Heart left ventricle (tissue), 16 donors: ENCODE data around the gene STK32C. TPM values are rescaled to one million over a fixed set of nuclear protein-coding genes. Genes with fewer than 3 reads are reported as not detected.
A peak's percentile ranks its signal among the peaks of the same experiment; 100 is the strongest.

ENCODE experiments used
- ATAC-seq, 4 donors: fragments of 200-7000 bp; cut with Tn5 transposase; one replicate each; pipeline ENCODE4 v1.9.1; 2020 to 2022; ENCODE audit warnings: moderate library complexity in 4 of 4, mild to moderate bottlenecking in 3 of 4, moderate number of reproducible peaks in 1 of 4
- DNase-seq, 5 donors: peaks; one replicate each; pipeline ENCODE4 v3.0.0-alpha.2; 2020
- H3K27ac ChIP-seq, 12 donors: fragments of 200-600 bp; sonication (generic) in 4 of 12; one replicate each; pipeline versions ENCODE4 v1.5.0 to v1.8.0; 2016 to 2022; ENCODE audit warnings: mild to moderate bottlenecking in 2 of 12
- H3K27me3 ChIP-seq, 9 donors: fragments of 200-600 bp; sonication (generic) in 2 of 9; one replicate each; pipeline versions ENCODE4 v1.5.1 to v1.8.0; 2016 to 2022; ENCODE audit warnings: mild to moderate bottlenecking in 3 of 9
- H3K36me3 ChIP-seq, 9 donors: fragments of 200-600 bp; sonication (generic) in 2 of 9; one replicate each; pipeline versions ENCODE4 v1.5.0 to v1.8.0; 2018 to 2022; ENCODE audit warnings: mild to moderate bottlenecking in 2 of 9
- H3K4me1 ChIP-seq, 12 donors: fragments of 200-600 bp; sonication (generic) in 4 of 12; one replicate each; pipeline versions ENCODE4 v1.5.0 to v1.8.0; 2016 to 2022; ENCODE audit warnings: mild to moderate bottlenecking in 3 of 12
- H3K4me3 ChIP-seq, 12 donors: fragments of 200-600 bp; sonication (generic) in 4 of 12; one replicate each; pipeline versions ENCODE4 v1.5.0 to v1.8.0; 2017 to 2022; ENCODE audit warnings: mild to moderate bottlenecking in 9 of 12, moderate library complexity in 4 of 12
- H3K9me3 ChIP-seq, 12 donors: fragments of 200-600 bp; sonication (generic) in 4 of 12; one replicate each; pipeline versions ENCODE4 v1.5.0 to v1.8.0; 2016 to 2022; ENCODE audit warnings: mild to moderate bottlenecking in 1 of 12
- POLR2A ChIP-seq, 2 donors: fragments of 450-650 bp; IDR thresholded peaks; one replicate each; pipeline ENCODE4 v1.6.1; 2017; ENCODE audit warnings: antibody characterized with exemption in 2 of 2, mild to moderate bottlenecking in 2 of 2, moderate library complexity in 2 of 2
- WGBS, 4 donors: extraction: QIAGEN DNeasy Blood & Tissue Kit in 2 of 4; methylation state at CpG; one replicate each; pipeline versions ENCODE4 v1.1.5 to v1.1.7; 2013 to 2018; 5-methylcytosine and 5-hydroxymethylcytosine counted together
- intact Hi-C, 10 donors: fragments of 100-400 bp; cut with DNase I; formaldehyde crosslinking; loops; one replicate each; pipeline versions ENCODE4 v1.11.1 to v1.14.2; 2022
- polyA plus RNA-seq, 2 donors: library from polyadenylated mRNA; stranded (reverse); fragments of 200-250 nt; gene quantifications; one replicate each; pipeline ENCODE4 v1.2.3, GENCODE V29; 2013
- total RNA-seq, 9 donors: library from RNA; depleted of rRNA in 2 of 9; stranded (reverse); fragments of >200 nt in 2 of 9; fragmentation: NEBNext Ultra II Directional in 3 of 9; extraction: Animal tissue kit (Norgen Biotek cat#: 25700) in 3 of 9; gene quantifications; one replicate each; pipeline versions ENCODE4 v1.1.0 to v1.2.4, GENCODE V29; 2016 to 2023
- TF ChIP-seq, protein P1 (sequence below), 12 donors: fragments of 200-600 bp; sonication (generic) in 4 of 12; IDR thresholded peaks; one replicate each; pipeline versions ENCODE4 v1.5.0 to v1.8.0; 2018 to 2022; ENCODE audit warnings: antibody characterized with exemption in 12 of 12, mild to moderate bottlenecking in 5 of 12
- donor health status: ischemic (EF 13 %, LVEDD 7.1; RV severe dilation, severe dysfunction).
- donor health status: healthy with polysubstance abuse.
- donor health status: DM: no; HTN: yes; CAD: no.
- donor health status: DM: no; HTN: no; CAD: no.
- donor health status: ischemic (EF 25% LVEDD 6.9; RV normal size, moderate dysfunction).
- donor health status: ischemic (EF 25% LVEDD 5.7; RV mildly dilated, moderate dysfunction).
- donor health status: healthy.
- donor health status: DM: yes; HTN: yes; CAD: no.
- donor health status: ischemic (EF 35%, LVEDD 5.7; RV mildly dilated, moderate dysfunction).
- donor health status: nonischemic (EF 11% LVEDD 7.7; RV severe dilation, severe dysfunction).
- donor health status: DM: yes; HTN: yes; CAD: no.
- donor health status: PGD.
- donor health status: ischemic (EF 29% LVEDD 5.4; RV normal size, mild dysfunction).
- donor health status: nonischemic (EF 23%, LVEDD 6.1; RV moderate dilation, normal function).

STK32C gene
- total and polyA plus RNA-seq, 11 donors, result 3.8 to 9.8 (median 6.2) TPM

DNA sequence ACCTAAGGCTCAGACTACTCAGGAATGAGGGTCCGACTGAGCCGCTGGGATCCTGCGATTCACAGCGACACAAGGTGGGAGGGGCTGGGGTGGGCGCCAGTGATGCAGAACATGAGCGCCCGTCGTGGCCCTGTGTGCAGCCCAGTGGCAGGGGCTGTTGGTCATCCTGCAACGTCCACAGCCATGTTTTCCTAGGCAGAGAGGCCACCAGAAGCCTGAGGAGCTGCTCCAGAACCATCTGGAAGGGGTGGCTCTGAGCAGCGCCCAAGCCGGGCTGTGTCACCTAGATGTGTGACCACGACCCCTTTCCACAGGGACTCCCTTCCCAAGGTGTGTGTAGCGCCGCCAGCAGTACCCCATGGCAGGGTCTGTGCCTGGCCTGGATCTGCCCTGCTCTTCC is 96.5 kb downstream of the STK32C start:
- H3K4me1 ChIP-seq, result peaks cover 0 to 17% (median 1%) of the 10 kb centered on the region in 12 donors
- WGBS, 4 donors, result 92 to 100% (median 95%) methylated on average over 1 to 14 of the region's 14 CpGs
- H3K27me3 ChIP-seq, result no peaks in the 10 kb centered on the region
- peaks cover 0 to 30% (median 7%) of the 10 kb centered on the region in 12 donors for H3K9me3 ChIP-seq
- DNase-seq, result peak in 1 of 5 donors; percentile 50
- H3K4me3 ChIP-seq, result no peak overlapping the region
- no peaks in the 10 kb centered on the region for H3K36me3 ChIP-seq
- H3K27ac ChIP-seq, result no peak overlapping the region
- intact Hi-C loops, result no loop called here
- TF ChIP-seq, protein P1, sequence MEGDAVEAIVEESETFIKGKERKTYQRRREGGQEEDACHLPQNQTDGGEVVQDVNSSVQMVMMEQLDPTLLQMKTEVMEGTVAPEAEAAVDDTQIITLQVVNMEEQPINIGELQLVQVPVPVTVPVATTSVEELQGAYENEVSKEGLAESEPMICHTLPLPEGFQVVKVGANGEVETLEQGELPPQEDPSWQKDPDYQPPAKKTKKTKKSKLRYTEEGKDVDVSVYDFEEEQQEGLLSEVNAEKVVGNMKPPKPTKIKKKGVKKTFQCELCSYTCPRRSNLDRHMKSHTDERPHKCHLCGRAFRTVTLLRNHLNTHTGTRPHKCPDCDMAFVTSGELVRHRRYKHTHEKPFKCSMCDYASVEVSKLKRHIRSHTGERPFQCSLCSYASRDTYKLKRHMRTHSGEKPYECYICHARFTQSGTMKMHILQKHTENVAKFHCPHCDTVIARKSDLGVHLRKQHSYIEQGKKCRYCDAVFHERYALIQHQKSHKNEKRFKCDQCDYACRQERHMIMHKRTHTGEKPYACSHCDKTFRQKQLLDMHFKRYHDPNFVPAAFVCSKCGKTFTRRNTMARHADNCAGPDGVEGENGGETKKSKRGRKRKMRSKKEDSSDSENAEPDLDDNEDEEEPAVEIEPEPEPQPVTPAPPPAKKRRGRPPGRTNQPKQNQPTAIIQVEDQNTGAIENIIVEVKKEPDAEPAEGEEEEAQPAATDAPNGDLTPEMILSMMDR (IDR thresholded peaks at IDR 0.05), result no peak
- no peak for TF ChIP-seq POLR2A (IDR thresholded peaks at IDR 0.05)
- no peak for ATAC-seq

DNA sequence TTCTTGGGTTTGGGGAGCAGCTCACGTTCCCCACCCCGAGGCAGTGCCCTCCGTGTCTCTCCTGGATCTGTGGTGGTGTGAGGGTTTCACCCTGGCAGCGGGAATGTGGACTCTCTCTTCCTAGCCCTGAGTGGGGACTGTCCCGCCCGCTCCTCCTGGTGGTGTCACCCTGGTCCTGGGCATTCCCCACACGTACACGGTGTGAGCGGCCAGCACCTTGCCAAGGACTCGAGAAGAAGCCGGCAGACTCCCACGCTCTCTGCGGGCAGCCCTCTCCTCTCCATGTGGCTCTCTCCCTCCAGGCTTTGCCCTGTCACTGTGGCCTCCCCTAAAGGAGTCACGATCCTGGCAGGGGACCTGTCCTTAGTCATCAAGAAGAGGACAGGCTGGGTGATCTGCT is 97.0 kb downstream of the STK32C start:
- TF ChIP-seq, protein P1 (IDR thresholded peaks at IDR 0.05), result no peak
- TF ChIP-seq POLR2A (IDR thresholded peaks at IDR 0.05), result no peak
- Histone ChIP-seq H3K9me3 (peaks cover 0 to 30% (median 7%) of the 10 kb centered on the region in 12 donors), H3K36me3 (no peaks in the 10 kb centered on the region), H3K27ac (no peak overlapping the region), H3K4me3 (no peak overlapping the region), H3K4me1 (peaks cover 0 to 17% (median 1%) of the 10 kb centered on the region in 12 donors), H3K27me3 (no peaks in the 10 kb centered on the region)
- ATAC-seq (no peak), DNase-seq (peak in 1 of 5 donors; percentile 24)
- 81 to 94% (median 91%) methylated on average over 4 to 14 of the region's 14 CpGs for WGBS, 4 donors
- intact Hi-C loops, result no loop called here

DNA sequence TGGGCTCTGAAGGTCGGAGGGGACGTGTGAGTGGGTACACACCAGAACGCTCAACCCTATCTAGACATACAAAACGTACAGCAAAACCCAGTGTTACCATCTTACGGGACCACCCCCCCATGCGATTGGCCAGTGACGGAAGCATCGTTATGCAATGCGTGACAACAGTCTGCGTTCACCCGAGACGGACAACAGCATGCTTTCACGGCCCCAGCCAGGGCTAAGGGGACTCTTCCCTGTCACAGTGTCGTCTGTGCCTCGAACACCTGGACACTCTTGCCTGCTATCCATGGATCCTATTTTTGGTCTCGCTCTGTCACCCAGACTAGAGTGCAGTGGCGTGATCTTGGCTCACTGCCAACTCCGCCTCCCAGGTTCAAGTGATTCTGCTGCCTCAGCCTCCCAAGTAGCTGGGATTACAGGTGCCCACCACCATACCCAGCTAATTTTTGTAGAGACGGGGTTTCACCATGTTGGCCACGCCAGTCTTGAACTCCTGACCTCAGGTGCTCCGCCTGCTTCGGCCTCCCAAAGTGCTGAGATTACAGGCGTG is 97.7 kb downstream of the STK32C start:
- Histone ChIP-seq H3K4me1 (peaks cover 0 to 17% (median 1%) of the 10 kb centered on the region in 12 donors), H3K36me3 (no peaks in the 10 kb centered on the region), H3K27ac (no peak overlapping the region), H3K9me3 (peaks cover 0 to 25% (median 7%) of the 10 kb centered on the region in 12 donors), H3K4me3 (no peak overlapping the region), H3K27me3 (no peaks in the 10 kb centered on the region)
- DNase-seq (peak in 1 of 5 donors; percentile 35), ATAC-seq (no peak)
- TF ChIP-seq POLR2A (IDR thresholded peaks at IDR 0.05), result no peak
- TF ChIP-seq, protein P1 (IDR thresholded peaks at IDR 0.05), result no peak
- intact Hi-C loops, result no loop called here
- WGBS, 4 donors, result 85 to 88% (median 87%) methylated on average over 23 of the region's 23 CpGs

DNA sequence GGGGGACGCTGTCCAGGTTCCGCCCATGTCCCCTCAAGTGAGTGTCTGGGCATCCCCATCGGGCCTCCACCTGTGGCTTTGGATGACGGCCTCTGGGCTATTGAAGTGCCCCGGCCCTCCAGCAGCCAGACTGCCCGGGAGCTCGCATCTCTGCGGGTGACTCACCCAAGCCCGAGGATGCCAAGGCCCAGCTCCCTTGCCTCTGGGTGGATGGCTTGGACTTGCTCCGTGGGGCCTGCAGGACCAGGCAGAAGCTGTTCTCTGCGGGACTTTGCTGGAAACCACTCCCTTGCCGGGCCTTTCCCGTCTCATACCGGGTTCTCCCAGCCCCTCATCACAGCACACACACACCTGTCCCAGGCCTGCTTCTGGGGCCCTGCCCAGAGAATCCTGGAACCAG is 98.6 kb downstream of the STK32C start:
- no peak overlapping the region for H3K4me3 ChIP-seq
- peaks cover 0 to 16% (median 7%) of the 10 kb centered on the region in 12 donors for H3K9me3 ChIP-seq
- DNase-seq (peak in 2 of 5 donors; percentile 34 to 60), ATAC-seq (peak in 2 of 4 donors; percentile 4 to 13)
- intact Hi-C loops, result no loop called here
- peaks cover 0 to 17% (median 1%) of the 10 kb centered on the region in 12 donors for H3K4me1 ChIP-seq
- H3K36me3 ChIP-seq, result no peaks in the 10 kb centered on the region
- peak overlapping the region in 6 of 12 donors; percentile 11 to 72 (median 68) for H3K27ac ChIP-seq
- H3K27me3 ChIP-seq, result no peaks in the 10 kb centered on the region
- WGBS, 4 donors, result 90 to 93% (median 91%) methylated on average over 14 of the region's 14 CpGs
- TF ChIP-seq POLR2A (IDR thresholded peaks at IDR 0.05), result no peak
- TF ChIP-seq, protein P1 (IDR thresholded peaks at IDR 0.05), result no peak
